Liver (tissue), 9 donors: ENCODE measurements around the gene CIITA. TPM values are rescaled to one million over a fixed set of nuclear protein-coding genes. Genes with fewer than 3 reads are reported as not detected.

Experiments used
- DNase-seq: peaks from one replicate; pipeline ENCODE4 v3.0.0-alpha.2; 2017; ENCODE audit warnings: low spot score
- H3K27ac ChIP-seq, 2 donors: one replicate each; pipeline ENCODE4 v1.7.0; 2013; ENCODE audit warnings: inconsistent platforms in 2 of 2, low read length in 2 of 2, control low read depth in 1 of 2, low read depth in 1 of 2, mild to moderate bottlenecking in 1 of 2
- H3K27me3 ChIP-seq, 4 donors: one replicate each; pipeline versions ENCODE4 v1.6.1 to v1.7.0; 2013; ENCODE audit warnings: low read length in 3 of 4, inconsistent platforms in 1 of 4, mild to moderate bottlenecking in 1 of 4, moderate library complexity in 1 of 4; ENCODE audit not compliant: control insufficient read depth in 4 of 4, insufficient read depth in 4 of 4
- H3K36me3 ChIP-seq, 4 donors: one replicate each; pipeline versions ENCODE4 v1.6.1 to v1.7.0; 2013; ENCODE audit warnings: low read length in 3 of 4, mild to moderate bottlenecking in 3 of 4, low read depth in 1 of 4, moderate library complexity in 1 of 4; ENCODE audit not compliant: control insufficient read depth in 4 of 4, insufficient read depth in 3 of 4
- H3K4me1 ChIP-seq, 4 donors: one replicate each; pipeline versions ENCODE4 v1.6.1 to v1.7.0; 2013; ENCODE audit warnings: low read length in 3 of 4, mild to moderate bottlenecking in 3 of 4, moderate library complexity in 1 of 4; ENCODE audit not compliant: control insufficient read depth in 4 of 4, insufficient read depth in 4 of 4
- H3K4me3 ChIP-seq, 3 donors: one replicate each; pipeline versions ENCODE4 v1.6.1 to v1.7.0; 2013; ENCODE audit warnings: low read length in 3 of 3, control low read depth in 1 of 3, low read depth in 1 of 3, mild to moderate bottlenecking in 1 of 3
- H3K9ac ChIP-seq, 2 donors: one replicate each; pipeline ENCODE4 v1.7.0; 2013; ENCODE audit warnings: low read length in 2 of 2, mild to moderate bottlenecking in 2 of 2, moderate library complexity in 2 of 2, control low read depth in 1 of 2, low read depth in 1 of 2
- H3K9me3 ChIP-seq, 4 donors: one replicate each; pipeline versions ENCODE4 v1.6.1 to v1.7.0; 2013; ENCODE audit warnings: low read length in 3 of 4; ENCODE audit not compliant: control insufficient read depth in 4 of 4
- FOXA1 ChIP-seq: IDR thresholded peaks from 2 replicates; pipeline ENCODE4 v1.6.1; 2016; ENCODE audit warnings: antibody characterized with exemption
- FOXA2 ChIP-seq: IDR thresholded peaks from 2 replicates; pipeline ENCODE4 v1.6.1; 2016; ENCODE audit warnings: antibody characterized with exemption
- HNF4A ChIP-seq, 2 donors: conservative IDR thresholded peaks; 2 replicates each; pipeline ENCODE4 v1.6.1; 2016; ENCODE audit warnings: antibody characterized with exemption in 2 of 2, mild to moderate bottlenecking in 2 of 2
- HNF4G ChIP-seq: IDR thresholded peaks from 2 replicates; pipeline ENCODE4 v1.6.1; 2016; ENCODE audit warnings: antibody characterized with exemption
- RAD21 ChIP-seq, 2 donors: IDR thresholded peaks; 2 replicates each; pipeline ENCODE4 v1.6.1; 2016; ENCODE audit warnings: antibody characterized with exemption in 2 of 2, mild to moderate bottlenecking in 2 of 2
- TAF1 ChIP-seq: conservative IDR thresholded peaks from 2 replicates; pipeline ENCODE4 v1.6.1; 2016; ENCODE audit warnings: antibody characterized with exemption, mild to moderate bottlenecking
- WGBS: extraction: QIAGEN DNeasy Blood & Tissue Kit; methylation state at CpG from one replicate; pipeline ENCODE4 v1.1.7; 2013; 5-methylcytosine and 5-hydroxymethylcytosine counted together
- polyA plus RNA-seq, 2 donors: library from polyadenylated mRNA; stranded (reverse) in 1 of 2; unstranded in 1 of 2; fragments of 200-250 nt in 1 of 2; fragments of >200 nt in 1 of 2; fragmentation: Nextera tagmentation in 1 of 2; extraction: Ambion mirVana in 1 of 2; gene quantifications; one replicate each; pipeline versions ENCODE4 v1.2.1 to v1.2.3, GENCODE V29; 2013 to 2015
- total RNA-seq, 2 donors: library from RNA; depleted of rRNA; stranded (reverse); fragments of >200 nt; gene quantifications; one replicate each; pipeline ENCODE4 v1.2.3, GENCODE V29; 2014
- TF ChIP-seq, protein P1 (sequence below): IDR thresholded peaks from 2 replicates; pipeline ENCODE4 v1.6.1; 2016; ENCODE audit warnings: antibody characterized with exemption
- donor health status: healthy.
- donor health status: healthy.
- donor health status: healthy.
- donor health status: healthy.
- donor health status: healthy.

Gene CIITA
- total and polyA plus RNA-seq, 4 donors: 1.6 to 4.2 (median 2.2) TPM

DNA sequence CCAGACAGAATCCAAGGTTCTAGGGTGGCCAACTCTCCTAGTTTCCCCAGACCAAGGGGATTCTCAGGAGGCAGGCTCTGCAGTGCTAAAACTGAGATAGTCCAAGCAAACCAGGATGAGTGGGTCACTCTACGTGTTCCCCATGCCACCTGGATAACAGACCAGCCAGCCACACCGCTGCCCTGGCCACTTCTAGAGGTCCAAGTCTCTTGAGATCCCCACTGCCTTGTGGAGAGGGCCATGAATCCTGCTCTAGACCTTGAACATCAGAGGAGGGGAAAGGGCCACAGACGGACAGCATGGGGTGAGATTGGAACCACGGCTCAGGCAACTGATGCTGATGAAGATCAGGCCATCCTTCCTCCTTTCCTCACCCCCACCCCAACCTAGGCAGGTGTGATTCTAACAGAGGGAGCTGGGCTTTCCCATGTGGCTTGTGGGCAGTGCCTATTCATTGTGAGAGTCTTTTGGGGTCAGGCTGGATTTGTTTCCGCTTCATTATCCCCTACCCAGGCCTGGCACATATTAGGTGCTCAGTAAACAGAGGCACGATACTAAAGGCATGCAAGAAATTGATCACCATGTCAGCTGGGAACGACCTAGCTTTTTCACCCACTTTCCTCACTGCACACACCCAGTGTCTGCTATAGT lies 41.6 kb upstream of the CIITA start:
- Histone ChIP-seq H3K9ac (no peak overlapping the region), H3K27ac (no peak overlapping the region), H3K4me3 (no peak overlapping the region), H3K9me3 (no peaks in the 10 kb centered on the region), H3K36me3 (no peaks in the 10 kb centered on the region), H3K4me1 (peaks cover 0 to 6% (median 0%) of the 10 kb centered on the region in 4 donors), H3K27me3 (no peaks in the 10 kb centered on the region)
- TF ChIP-seq, protein P1, sequence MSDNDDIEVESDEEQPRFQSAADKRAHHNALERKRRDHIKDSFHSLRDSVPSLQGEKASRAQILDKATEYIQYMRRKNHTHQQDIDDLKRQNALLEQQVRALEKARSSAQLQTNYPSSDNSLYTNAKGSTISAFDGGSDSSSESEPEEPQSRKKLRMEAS: no peak
- WGBS: 91% methylated on average over 7 of the region's 7 CpGs
- DNase-seq: no peak

DNA sequence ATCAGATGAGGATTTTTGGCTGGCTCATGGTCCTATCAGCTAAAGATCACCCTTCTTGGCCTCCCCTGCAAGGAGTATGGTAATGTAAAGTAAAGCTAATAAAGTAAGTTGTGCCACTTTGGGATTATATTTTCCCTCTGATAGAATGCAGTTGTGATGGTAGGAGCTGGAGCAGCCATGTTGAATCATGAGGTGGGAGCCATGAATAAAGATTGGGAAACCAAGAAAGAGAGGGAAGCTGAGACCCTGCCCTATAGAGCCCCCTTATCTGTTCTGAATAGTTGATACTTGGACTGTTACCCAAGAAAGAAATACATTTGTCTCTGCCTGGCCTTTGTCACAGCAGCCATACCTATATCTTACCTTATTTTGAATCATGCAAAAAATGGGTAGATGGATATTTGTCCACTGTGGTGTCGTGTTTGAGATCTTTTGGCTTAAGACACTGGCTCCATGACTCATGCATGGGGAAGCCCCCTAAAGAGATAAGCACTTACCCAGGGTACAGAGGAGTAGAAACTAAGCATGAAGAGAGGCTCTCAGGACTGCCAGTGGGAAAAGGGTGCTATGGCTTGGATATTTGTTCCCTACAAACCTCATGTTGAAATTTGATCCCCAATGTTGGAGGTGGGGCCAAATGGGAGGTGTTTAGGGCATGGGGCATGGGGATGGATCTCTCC lies 40.7 kb upstream of the CIITA start:
- no peak overlapping the region for H3K4me3 ChIP-seq
- H3K27ac ChIP-seq: no peak overlapping the region
- no peak for DNase-seq
- no peaks in the 10 kb centered on the region for H3K36me3 ChIP-seq
- TF ChIP-seq FOXA1: no peak
- no peak for TF ChIP-seq TAF1
- TF ChIP-seq FOXA2: no peak
- TF ChIP-seq RAD21 (IDR thresholded peaks at IDR 0.05): no peak
- no peak overlapping the region for H3K9ac ChIP-seq
- no peaks in the 10 kb centered on the region for H3K27me3 ChIP-seq
- peaks cover 0 to 6% (median 0%) of the 10 kb centered on the region in 4 donors for H3K4me1 ChIP-seq
- WGBS: 90% methylated on average over 1 of the region's 1 CpG
- H3K9me3 ChIP-seq: no peaks in the 10 kb centered on the region

DNA sequence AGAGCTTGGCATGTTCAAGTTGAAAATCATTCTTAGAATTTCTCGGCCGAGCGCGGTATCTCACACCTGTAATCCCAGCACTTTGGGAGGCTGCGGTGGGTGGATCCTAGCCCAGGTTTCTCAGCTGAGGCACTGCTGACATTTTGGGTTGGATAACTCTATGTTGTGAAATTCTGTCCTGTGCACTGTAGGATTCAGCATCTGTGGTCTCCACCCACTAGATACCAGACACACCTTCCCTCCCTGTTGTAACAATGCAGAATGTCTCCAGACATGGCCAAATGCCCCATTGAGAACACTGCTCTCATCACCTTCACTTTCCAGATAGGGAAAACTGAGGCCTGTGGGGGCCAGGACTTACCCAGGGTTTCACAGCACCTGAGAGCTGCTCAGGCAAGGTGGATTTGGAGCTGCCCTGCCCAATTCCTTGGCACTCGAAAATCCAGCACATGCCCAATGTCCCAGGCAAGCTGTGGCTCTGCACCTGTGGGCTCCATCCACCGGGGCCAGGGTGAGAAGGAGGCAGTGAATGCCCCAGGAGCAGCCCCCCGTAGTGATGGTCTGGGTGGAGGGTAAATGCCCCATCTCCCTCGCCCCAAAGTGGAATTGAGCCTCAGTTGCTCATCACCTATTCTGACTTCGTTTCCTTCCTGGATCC lies 38.3 kb upstream of the CIITA start:
- WGBS: 84% methylated on average over 10 of the region's 10 CpGs
- Histone ChIP-seq H3K27me3 (no peaks in the 10 kb centered on the region), H3K9me3 (no peaks in the 10 kb centered on the region), H3K27ac (no peak overlapping the region), H3K9ac (no peak overlapping the region), H3K4me1 (peaks cover 0 to 6% (median 0%) of the 10 kb centered on the region in 4 donors), H3K36me3 (no peaks in the 10 kb centered on the region), H3K4me3 (no peak overlapping the region)
- DNase-seq: no peak
- TF ChIP-seq FOXA2 (no peak), HNF4G (no peak), RAD21 (IDR thresholded peaks at IDR 0.05) (no peak)

DNA sequence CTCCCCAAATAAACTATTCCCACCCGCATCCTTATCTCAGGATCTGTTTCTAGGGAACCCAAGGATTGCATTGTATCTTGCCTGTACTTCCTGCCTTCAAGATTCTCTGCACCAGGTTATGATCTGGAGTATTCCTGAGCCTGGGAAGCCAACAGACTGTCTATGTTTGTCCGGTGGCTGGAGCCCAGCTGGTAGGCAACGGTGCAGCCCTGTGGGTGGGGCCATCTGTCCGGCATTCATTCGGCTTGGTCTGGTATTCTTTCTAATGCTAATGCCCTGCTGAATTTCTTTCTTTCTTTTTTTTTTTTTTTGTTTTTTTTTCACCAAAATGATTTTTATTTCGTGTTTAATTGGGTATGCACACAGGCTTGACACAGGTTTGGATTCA lies 37.7 kb upstream of the CIITA start:
- H3K36me3 ChIP-seq: no peaks in the 10 kb centered on the region
- 43% methylated on average over 6 of the region's 6 CpGs for WGBS
- H3K9me3 ChIP-seq: no peaks in the 10 kb centered on the region
- no peak for TF ChIP-seq HNF4A (conservative IDR thresholded peaks at IDR 0.05)
- H3K27me3 ChIP-seq: no peaks in the 10 kb centered on the region
- peaks cover 0 to 2% (median 0%) of the 10 kb centered on the region in 4 donors for H3K4me1 ChIP-seq
- no peak overlapping the region for H3K9ac ChIP-seq
- H3K27ac ChIP-seq: no peak overlapping the region
- DNase-seq: no peak
- no peak overlapping the region for H3K4me3 ChIP-seq
